ENCODE measurements around the gene MMP7. TPM values are rescaled to one million over a fixed set of nuclear protein-coding genes. Genes with fewer than 3 reads are reported as not detected.

The MMP7 gene
- total RNA-seq, 1 donor: 0.43 TPM

DNA sequence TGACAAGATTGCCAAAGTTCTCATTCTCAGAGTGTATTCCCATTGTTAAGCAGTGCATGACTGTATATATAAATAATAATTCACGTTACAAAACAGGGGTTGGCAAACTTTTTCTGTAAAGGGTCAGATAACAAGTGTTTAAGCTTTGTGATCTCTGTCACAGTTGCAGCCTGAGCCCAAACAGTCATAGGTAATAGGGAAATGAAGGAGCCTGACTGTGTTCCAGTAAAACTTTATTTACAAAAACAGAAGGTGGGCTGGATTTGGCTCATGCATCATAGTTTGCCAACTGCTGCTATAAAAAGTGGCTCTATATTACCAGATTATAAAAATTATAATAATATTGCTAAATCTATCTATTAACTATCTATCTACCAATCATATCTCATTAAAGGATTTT lies 3.5 kb downstream of the MMP7 start:
- no peak for DNase-seq (ENCODE audit: low read depth)
- no peak overlapping the region for H3K4me3 ChIP-seq (ENCODE audit: low read depth, low read length)
- no peak for TF ChIP-seq CTCF (IDR thresholded peaks at IDR 0.05; ENCODE audit: insufficient read depth, low read depth, low read length)

- no peak for DNase-seq (ENCODE audit: low read depth)
- TF ChIP-seq CTCF (IDR thresholded peaks at IDR 0.05; ENCODE audit: insufficient read depth, low read depth, low read length): no peak
- H3K4me3 ChIP-seq (ENCODE audit: low read depth, low read length): no peak overlapping the region
These were observed 6.7 kb downstream of the MMP7 start for GRCh38 chr11:102523887-102524286.

DNA sequence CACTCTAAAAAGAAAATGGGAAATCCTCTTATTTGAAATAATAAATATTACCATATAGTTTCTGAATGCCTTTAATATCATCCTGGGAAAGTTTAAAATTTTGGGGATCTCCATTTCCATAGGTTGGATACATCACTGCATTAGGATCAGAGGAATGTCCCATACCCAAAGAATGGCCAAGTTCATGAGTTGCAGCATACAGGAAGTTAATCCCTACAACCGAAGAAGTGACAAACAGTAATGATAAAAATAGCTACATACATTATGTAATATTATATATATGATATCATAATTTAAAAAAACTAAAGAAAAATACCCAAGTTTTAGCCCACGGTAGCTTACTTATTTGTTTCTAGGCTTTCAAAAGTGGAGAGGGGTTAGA lies 7.4 kb downstream of the MMP7 start:
- no peak for TF ChIP-seq CTCF (IDR thresholded peaks at IDR 0.05; ENCODE audit: insufficient read depth, low read depth, low read length)
- no peak for DNase-seq (ENCODE audit: low read depth)
- H3K4me3 ChIP-seq (ENCODE audit: low read depth, low read length): no peak overlapping the region

DNA sequence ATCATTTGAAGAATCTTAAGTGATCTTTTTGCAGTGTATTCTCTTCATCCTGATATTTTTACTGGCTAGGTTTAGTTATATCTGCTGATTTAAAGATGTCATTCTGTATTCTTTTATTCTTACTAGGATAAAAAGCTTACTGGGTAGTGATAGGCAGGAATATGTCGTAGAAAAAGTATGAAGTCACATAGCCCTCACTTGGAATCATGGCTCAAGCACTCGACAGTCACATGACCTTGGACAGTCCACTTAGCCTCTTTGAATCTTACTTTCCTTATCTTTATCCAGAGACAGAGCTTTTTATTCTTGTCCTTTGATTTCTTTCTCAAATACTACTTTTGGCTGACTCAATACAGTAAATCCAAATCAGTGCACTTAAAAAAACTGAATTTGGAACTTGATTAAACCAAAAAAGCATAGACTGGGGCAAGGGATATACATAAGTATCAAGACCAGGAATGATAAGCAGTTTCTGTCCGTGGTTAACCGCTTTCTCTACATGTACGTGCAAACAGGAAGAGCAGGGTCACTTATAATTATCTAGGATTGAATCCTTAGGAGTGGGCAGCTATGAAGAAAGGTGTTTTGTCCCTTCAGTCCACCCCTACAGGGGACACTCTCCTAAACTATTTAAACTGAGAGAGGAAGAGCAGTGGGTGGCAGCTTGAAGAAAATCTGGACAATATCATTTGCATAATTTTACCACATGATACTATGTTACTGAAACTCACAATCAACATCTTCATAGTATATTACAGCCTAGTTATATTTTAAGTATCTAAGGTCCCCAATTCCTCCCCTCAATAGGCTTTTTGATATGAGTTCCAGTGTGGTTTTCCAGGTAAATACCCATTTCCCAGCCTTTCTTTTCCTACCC lies 8.0 kb downstream of the MMP7 start:
- TF ChIP-seq CTCF (IDR thresholded peaks at IDR 0.05; ENCODE audit: insufficient read depth, low read depth, low read length): no peak
- DNase-seq (ENCODE audit: low read depth): no peak
- no peak overlapping the region for H3K4me3 ChIP-seq (ENCODE audit: low read depth, low read length)

DNA sequence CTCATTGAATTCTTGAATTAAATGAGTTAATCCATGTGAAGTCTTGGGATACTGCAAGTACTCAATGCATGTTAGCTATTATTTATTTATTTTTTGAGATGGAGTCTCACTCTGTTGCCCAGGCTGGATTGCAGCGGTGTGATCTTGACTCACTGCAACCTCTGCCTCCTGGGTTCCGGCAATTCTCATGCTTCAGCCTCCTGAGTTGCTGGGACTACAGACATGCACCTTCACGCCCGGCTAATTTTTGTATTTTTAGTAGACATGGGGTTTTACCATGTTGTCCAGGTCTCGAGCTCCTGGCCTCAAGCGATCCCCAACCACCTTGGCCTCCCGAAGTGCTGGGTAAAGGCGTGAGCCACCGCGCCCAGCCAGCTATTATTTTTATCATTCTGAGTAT lies 9.4 kb downstream of the MMP7 start:
- DNase-seq (ENCODE audit: low read depth): no peak
- TF ChIP-seq CTCF (IDR thresholded peaks at IDR 0.05; ENCODE audit: insufficient read depth, low read depth, low read length): no peak
- H3K4me3 ChIP-seq (ENCODE audit: low read depth, low read length): no peak overlapping the region

DNA sequence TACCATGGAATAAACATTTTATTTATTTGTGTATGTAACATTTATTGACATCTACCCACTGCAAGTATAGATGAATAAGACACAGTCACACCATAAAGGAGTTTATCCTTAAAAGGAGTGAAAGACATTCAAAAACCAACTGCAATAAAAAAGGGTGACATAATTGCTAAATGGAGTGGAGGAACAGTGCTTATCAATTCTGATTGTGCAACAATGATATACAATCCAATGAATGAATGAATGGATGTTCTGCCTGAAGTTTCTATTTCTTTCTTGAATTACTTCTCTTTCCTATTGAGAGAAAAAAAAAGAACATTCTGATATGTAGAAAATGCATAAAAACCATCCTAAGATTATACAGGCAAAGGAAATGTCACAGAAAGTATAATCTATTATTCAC lies 10.0 kb downstream of the MMP7 start:
- no peak for DNase-seq (ENCODE audit: low read depth)
- H3K4me3 ChIP-seq (ENCODE audit: low read depth, low read length): no peak overlapping the region
- no peak for TF ChIP-seq CTCF (IDR thresholded peaks at IDR 0.05; ENCODE audit: insufficient read depth, low read depth, low read length)

Measured in fibroblast of villous mesenchyme (primary cell).